Panc1 (cell line): Measurements from ENCODE around the gene HTR4. TPM values are rescaled to one million over a fixed set of nuclear protein-coding genes. Genes with fewer than 3 reads are reported as not detected.

Experiments used
- ATAC-seq: fragments of 200-7000 bp; cut with Tn5 transposase; 2 replicates; pipeline ENCODE4 v1.9.1; 2020; ENCODE audit warnings: mild to moderate bottlenecking, moderate library complexity
- BruUV-seq: library from RNA; stranded (reverse); fragments of 400-500 nt; replicated peaks from 2 replicates; lab custom pipeline; 2021; lab: Mats Ljungman, UMichigan
- CTCF ChIA-PET: fragments of 300-600 bp; sonication (Branson Sonifier 250); formaldehyde crosslinking; loops from one replicate; lab custom pipeline; 2022; ENCODE audit warnings: antibody characterized with exemption; lab: Charles Lee
- POLR2A ChIA-PET: fragments of 300-600 bp; sonication (Branson Sonifier 250); formaldehyde crosslinking; loops from one replicate; lab custom pipeline; 2022; ENCODE audit warnings: antibody characterized with exemption; lab: Charles Lee
- DNase-seq: peaks from one replicate; pipeline ENCODE4 v3.0.0-alpha.2; 2010; ENCODE audit warnings: low read depth, low spot score
- H3K27ac ChIP-seq: 2 replicates; pipeline ENCODE4 v1.5.1; 2011; ENCODE audit warnings: mild to moderate bottlenecking, low read length, inconsistent platforms
- H3K27me3 ChIP-seq: fragments of 200-500 bp; sonication (Bioruptor generic); 2 replicates; pipeline ENCODE4 v1.6.0; 2014; ENCODE audit warnings: low read length, inconsistent platforms; ENCODE audit not compliant: control insufficient read depth, insufficient read depth
- H3K36me3 ChIP-seq: fragments of 200-500 bp; sonication (Bioruptor generic); 2 replicates; pipeline ENCODE4 v1.5.1; 2014; ENCODE audit warnings: inconsistent platforms, mild to moderate bottlenecking, low read length, moderate library complexity; ENCODE audit not compliant: control insufficient read depth, insufficient read depth
- H3K4me1 ChIP-seq: 2 replicates; pipeline ENCODE4 v1.5.1; 2011; ENCODE audit warnings: inconsistent platforms, mild to moderate bottlenecking, low read length, moderate library complexity; ENCODE audit not compliant: control insufficient read depth, insufficient read depth
- H3K4me3 ChIP-seq, 2 experiments: 2 replicates each; pipeline ENCODE4 v1.5.1; 2011 to 2012; ENCODE audit warnings: low read depth in 2 of 2, low read length in 2 of 2, mild to moderate bottlenecking in 2 of 2, inconsistent platforms in 1 of 2, moderate library complexity in 1 of 2
- H3K9me3 ChIP-seq: fragments of 200-500 bp; sonication (Bioruptor generic); 2 replicates; pipeline ENCODE4 v1.5.1; 2014; ENCODE audit warnings: low read depth, mild to moderate bottlenecking, inconsistent platforms, low read length, moderate library complexity; ENCODE audit not compliant: control insufficient read depth, insufficient read depth
- CTCF ChIP-seq: fragments of 450-650 bp; IDR thresholded peaks from 2 replicates; pipeline ENCODE4 v1.5.1; 2017; ENCODE audit warnings: mild to moderate bottlenecking
- POLR2AphosphoS5 ChIP-seq: IDR thresholded peaks from 2 replicates; pipeline ENCODE4 v1.6.1; 2012; ENCODE audit warnings: mild to moderate bottlenecking, low read depth, low read length, moderate library complexity
- SIN3A ChIP-seq: IDR thresholded peaks from 2 replicates; pipeline ENCODE4 v1.6.1; 2012; ENCODE audit warnings: low read depth, mild to moderate bottlenecking, low read length, moderate library complexity, borderline replicate concordance; ENCODE audit not compliant: insufficient read depth
- TCF7L2 ChIP-seq: IDR thresholded peaks from 2 replicates; pipeline ENCODE4 v1.6.1; 2011; ENCODE audit warnings: mild to moderate bottlenecking, low read depth, low read length, inconsistent platforms
- in situ Hi-C: cut with HindIII; loops from 2 replicates; pipeline ENCODE4 v1.10.0; 2016; ENCODE audit warnings: low sequenced_read_pairs, low pct_unique_long_range_greater_than_20kb
- intact Hi-C: fragments of 100-400 bp; cut with micrococcal nuclease; formaldehyde crosslinking; loops from one replicate; pipeline ENCODE4 v1.10.0; 2022; ENCODE audit not compliant: unreplicated experiment
- total RNA-seq: library from RNA; stranded (reverse); gene quantifications from one replicate; pipeline ENCODE4 v1.2.1, GENCODE V29; 2021; ENCODE audit not compliant: unreplicated experiment
- TF ChIP-seq, protein P1 (sequence below), 2 experiments: IDR thresholded peaks; 2 replicates each; pipeline ENCODE4 v1.6.1; 2011 to 2012; ENCODE audit warnings: low read depth in 2 of 2, control low read depth in 1 of 2, low read length in 1 of 2, mild to moderate bottlenecking in 1 of 2, moderate library complexity in 1 of 2; ENCODE audit not compliant: insufficient read depth in 1 of 2

HTR4 gene
- total RNA-seq, 1 experiment from 2014 or later, result not detected

GRCh38 chr5:148443241-148443640 lies 211.1 kb downstream of the HTR4 start:
- Histone ChIP-seq H3K36me3 (peaks cover 23% of the 10 kb centered on the region), H3K27ac (no peak overlapping the region), H3K27me3 (no peaks in the 10 kb centered on the region), H3K4me3 (no peak overlapping the region), H3K4me1 (no peaks in the 10 kb centered on the region), H3K9me3 (no peaks in the 10 kb centered on the region)
- ChIA-PET CTCF (interaction anchor here (4.3 kb wide), 1 partner anchor 288 kb away, joined by 24 read pairs; no protein-coding TSS in a partner anchor), POLR2A (no interaction called here)
- TF ChIP-seq CTCF (no peak), SIN3A (no peak), TCF7L2 (no peak), POLR2AphosphoS5 (no peak)
- TF ChIP-seq, protein P1, sequence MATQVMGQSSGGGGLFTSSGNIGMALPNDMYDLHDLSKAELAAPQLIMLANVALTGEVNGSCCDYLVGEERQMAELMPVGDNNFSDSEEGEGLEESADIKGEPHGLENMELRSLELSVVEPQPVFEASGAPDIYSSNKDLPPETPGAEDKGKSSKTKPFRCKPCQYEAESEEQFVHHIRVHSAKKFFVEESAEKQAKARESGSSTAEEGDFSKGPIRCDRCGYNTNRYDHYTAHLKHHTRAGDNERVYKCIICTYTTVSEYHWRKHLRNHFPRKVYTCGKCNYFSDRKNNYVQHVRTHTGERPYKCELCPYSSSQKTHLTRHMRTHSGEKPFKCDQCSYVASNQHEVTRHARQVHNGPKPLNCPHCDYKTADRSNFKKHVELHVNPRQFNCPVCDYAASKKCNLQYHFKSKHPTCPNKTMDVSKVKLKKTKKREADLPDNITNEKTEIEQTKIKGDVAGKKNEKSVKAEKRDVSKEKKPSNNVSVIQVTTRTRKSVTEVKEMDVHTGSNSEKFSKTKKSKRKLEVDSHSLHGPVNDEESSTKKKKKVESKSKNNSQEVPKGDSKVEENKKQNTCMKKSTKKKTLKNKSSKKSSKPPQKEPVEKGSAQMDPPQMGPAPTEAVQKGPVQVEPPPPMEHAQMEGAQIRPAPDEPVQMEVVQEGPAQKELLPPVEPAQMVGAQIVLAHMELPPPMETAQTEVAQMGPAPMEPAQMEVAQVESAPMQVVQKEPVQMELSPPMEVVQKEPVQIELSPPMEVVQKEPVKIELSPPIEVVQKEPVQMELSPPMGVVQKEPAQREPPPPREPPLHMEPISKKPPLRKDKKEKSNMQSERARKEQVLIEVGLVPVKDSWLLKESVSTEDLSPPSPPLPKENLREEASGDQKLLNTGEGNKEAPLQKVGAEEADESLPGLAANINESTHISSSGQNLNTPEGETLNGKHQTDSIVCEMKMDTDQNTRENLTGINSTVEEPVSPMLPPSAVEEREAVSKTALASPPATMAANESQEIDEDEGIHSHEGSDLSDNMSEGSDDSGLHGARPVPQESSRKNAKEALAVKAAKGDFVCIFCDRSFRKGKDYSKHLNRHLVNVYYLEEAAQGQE (IDR thresholded peaks at IDR 0.05; ENCODE audit: insufficient read depth in 1 of 2, low read depth in 2 of 2, low read length in 1 of 2), result no peak
- intact Hi-C loops (loop anchor here (5.0 kb wide), 1 partner anchor 266 kb away; no protein-coding TSS in a partner anchor), in situ Hi-C loops (no loop called here)
- no TSS peak for BruUV-seq
- no peak for DNase-seq
- ATAC-seq, result no peak

DNA sequence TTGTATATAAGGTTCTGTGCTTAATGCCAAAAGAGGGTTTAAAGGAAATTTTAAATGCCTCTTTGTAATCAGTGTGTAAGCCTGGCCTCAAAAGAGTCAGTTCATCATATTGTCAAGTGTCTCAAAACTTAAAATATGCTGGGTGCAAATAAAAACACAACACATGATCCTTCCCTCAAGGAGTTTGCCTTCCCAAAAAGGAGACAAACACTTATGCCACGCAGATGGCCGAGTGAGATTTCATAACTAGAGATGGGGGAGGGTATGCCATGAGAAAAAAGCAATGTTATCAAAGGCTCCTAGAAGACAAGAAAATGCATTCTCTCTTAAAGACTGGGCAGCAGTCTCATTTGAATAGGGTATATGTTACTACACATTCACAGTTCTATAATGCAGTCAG lies 215.4 kb downstream of the HTR4 start:
- in situ Hi-C loops (no loop called here), intact Hi-C loops (no loop called here)
- TF ChIP-seq, protein P1 (IDR thresholded peaks at IDR 0.05; ENCODE audit: insufficient read depth in 1 of 2, low read depth in 2 of 2, low read length in 1 of 2), result no peak
- TF ChIP-seq SIN3A, result no peak
- no peak for TF ChIP-seq POLR2AphosphoS5
- no peak for TF ChIP-seq TCF7L2
- TF ChIP-seq CTCF, result no peak
- BruUV-seq, result no TSS peak
- H3K27ac ChIP-seq, result no peak overlapping the region
- H3K36me3 ChIP-seq, result peaks cover 30% of the 10 kb centered on the region
- no peak for DNase-seq
- H3K4me1 ChIP-seq, result no peaks in the 10 kb centered on the region
- no peaks in the 10 kb centered on the region for H3K27me3 ChIP-seq
- ChIA-PET CTCF (no interaction called here), POLR2A (no interaction called here)
- no peak for ATAC-seq
- no peak overlapping the region for H3K4me3 ChIP-seq
- no peaks in the 10 kb centered on the region for H3K9me3 ChIP-seq
